OCI-LY3 (cell line): Measurements from ENCODE around the gene PRCD.

Experiments used
- EZH2phosphoT487 ChIP-seq: fragments of 200-600 bp; shearing (Covaris generic); IDR thresholded peaks from 2 replicates; pipeline ENCODE4 v1.6.1; 2018; ENCODE audit warnings: antibody characterized with exemption, mixed run types, low read depth
- TF ChIP-seq, protein P1 (sequence below): fragments of 200-600, 300-600 bp; sonication (generic); IDR thresholded peaks from 2 replicates; pipeline ENCODE4 v1.5.1; 2014; ENCODE audit warnings: antibody characterized with exemption, low read length, low read depth

DNA sequence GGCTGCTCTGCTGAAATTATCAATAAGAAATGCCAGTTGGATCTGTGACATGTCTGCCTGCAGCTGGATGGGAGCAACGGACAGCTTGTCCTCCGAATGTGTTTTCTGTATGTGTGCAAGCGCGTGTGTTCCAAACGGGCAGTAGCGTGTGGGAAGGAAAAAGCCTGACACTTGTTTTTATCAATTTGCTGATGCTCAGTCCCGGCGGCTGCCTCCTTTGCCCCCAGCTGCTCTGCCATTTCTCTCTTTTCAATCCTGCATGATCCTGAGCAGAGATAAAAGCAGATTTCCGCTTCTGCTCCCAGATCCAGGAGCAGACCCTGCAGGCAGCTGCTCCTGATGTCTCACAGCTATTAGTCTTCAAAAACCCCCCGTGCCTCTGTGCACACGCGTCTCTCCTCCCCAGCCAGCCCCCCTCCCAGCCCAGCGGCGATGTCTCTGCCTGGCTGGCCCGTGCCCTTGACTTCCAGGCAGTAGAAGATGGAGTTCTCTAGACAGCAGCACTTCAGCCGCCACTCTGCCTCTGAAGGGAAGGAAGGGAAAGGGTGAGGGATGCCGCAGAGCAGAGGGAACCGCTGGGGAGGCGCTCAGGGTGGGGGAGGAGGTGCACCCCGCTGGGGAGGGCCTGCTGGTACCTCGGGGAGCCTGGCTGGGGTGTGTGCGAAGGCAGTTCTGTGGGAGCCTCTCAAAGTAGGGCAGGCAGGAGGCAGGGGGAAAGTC lies 4.1 kb downstream of the PRCD start:
- TF ChIP-seq, protein P1, sequence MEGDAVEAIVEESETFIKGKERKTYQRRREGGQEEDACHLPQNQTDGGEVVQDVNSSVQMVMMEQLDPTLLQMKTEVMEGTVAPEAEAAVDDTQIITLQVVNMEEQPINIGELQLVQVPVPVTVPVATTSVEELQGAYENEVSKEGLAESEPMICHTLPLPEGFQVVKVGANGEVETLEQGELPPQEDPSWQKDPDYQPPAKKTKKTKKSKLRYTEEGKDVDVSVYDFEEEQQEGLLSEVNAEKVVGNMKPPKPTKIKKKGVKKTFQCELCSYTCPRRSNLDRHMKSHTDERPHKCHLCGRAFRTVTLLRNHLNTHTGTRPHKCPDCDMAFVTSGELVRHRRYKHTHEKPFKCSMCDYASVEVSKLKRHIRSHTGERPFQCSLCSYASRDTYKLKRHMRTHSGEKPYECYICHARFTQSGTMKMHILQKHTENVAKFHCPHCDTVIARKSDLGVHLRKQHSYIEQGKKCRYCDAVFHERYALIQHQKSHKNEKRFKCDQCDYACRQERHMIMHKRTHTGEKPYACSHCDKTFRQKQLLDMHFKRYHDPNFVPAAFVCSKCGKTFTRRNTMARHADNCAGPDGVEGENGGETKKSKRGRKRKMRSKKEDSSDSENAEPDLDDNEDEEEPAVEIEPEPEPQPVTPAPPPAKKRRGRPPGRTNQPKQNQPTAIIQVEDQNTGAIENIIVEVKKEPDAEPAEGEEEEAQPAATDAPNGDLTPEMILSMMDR: no peak
- no peak for TF ChIP-seq EZH2phosphoT487
